CD4-positive, alpha-beta T cell treated with Interleukin-17A for 1 hour (primary cell): Measurements from ENCODE around the gene KCNN3.
A peak's percentile ranks its signal among the peaks of the same experiment; 100 is the strongest.

Experiments used
- DNase-seq: peaks from one replicate; pipeline ENCODE4 v3.0.0-alpha.2; 2020

Gene KCNN3

DNA sequence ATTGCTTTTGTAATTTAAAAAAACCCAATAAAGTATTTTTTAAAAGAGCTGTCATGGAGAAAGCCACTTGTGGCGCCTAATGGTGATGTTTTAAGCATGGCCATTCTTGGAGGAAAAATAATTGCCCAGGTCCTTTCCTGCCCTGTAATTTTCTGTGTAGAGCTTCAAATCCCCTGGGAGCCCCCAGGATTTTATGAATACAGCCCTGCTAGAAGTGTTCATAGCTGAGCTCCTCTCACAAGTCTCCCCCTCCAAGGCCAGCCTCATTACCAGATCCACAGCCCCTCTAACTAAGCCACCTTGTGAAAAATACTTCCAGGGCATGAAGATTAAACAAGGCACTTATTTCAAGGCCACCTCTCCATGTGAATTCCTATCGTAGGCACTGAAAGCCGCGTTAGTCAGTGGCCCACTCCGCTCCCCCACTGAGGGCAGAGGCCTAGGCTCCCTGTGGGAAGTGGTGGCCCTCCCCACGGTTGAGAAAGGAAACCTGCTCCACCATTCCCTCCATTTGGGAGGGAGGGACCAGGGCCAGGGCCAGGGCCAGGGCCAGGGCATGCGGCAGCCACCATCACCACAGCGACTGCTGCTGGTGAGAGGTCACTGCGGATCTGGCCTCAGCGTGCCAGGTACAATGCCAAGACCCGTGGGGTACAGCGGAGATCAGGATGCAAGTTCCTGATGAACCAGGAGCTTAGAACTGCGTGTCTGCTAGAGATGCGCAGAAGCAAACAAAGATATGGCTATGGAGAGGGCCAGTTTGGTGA is 83.1 kb downstream of the KCNN3 start:
- no peak for DNase-seq

DNA sequence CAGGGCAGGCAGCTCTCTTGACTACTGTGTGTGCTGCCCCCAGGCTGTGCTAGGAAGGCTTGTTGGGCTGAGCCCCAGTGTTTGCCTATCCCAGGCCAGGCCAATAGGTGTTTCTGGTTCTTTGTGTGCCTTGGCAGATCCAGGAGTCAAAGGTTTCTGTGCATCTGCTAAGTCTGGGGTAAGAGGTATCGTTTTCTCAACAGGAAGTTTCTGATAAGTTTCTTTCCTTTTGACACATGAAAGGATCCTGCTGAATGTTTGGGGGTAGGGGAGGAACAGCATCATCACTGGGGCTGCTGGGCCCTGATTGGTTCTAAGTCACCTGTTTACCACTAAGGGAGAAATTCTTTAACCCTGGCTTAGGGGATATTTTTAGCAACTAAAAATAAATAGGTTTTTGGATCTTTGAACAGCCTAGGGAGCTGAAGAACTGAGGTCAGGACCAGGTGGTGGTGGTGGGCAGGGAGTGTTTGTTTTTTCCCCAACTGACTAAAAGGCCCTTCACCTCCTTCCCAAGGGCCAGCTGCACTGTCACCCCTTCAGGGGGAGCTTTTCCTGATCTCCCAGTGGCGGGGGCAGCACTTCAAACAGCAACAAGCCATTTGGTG is 85.1 kb downstream of the KCNN3 start:
- peak; percentile 78 for DNase-seq

DNA sequence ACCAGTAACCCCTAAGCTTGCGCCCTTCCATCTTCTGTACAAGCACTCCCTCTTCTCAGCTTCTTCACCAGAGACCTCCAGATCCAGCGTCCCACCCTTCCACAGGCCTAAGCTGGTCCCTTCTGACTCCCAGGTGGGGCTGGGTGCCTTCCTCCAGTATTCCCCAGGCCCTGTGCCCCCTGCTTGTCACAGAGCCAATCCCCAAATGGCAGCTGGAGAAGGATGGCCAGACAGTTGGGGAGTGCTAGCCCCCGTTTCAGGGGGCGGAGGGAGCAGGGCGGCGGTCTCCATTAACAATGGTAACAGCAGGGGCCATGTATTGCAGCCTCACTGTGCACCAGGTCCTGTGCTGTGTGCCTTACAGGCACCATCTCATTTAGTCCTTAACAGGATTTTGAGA is 85.7 kb downstream of the KCNN3 start:
- no peak for DNase-seq

DNA sequence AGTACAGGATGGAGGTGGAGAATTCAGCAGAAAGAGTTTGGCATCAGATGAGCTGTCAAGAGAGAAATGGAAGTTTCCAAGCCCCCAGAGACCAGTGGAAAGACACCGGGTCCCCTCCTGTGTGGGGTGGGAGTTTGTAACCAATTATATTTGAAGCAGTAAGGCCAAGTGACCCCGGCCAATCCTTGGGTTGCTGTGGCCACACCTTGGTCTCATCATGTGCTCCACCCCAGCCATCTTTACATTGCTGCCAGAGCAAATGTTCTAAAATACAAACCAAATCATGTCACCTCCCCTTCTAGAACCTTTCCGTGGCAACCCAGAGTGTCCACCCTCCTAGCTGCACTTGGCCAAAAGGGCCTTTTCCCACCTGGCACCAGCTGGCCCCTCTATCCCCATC is 86.1 kb downstream of the KCNN3 start:
- DNase-seq, result no peak

DNA sequence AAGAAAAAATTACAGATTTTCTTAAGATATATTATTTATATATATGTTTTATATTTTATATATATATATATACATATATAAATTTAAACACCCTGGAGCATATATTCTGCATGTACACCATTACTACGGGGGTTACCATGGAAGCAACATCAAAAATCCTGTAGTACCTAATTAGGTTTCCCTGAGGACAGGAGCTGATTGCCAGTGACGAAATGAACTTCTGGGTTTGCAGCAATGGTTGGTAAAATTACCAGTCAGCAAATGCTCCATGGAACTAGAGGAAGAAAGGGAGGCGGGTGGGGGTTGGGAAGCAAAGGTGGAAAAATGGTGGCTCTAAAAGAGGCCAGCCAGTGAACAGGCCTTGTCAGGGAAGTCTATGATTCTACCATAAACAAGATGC is 89.5 kb downstream of the KCNN3 start:
- DNase-seq, result no peak

DNA sequence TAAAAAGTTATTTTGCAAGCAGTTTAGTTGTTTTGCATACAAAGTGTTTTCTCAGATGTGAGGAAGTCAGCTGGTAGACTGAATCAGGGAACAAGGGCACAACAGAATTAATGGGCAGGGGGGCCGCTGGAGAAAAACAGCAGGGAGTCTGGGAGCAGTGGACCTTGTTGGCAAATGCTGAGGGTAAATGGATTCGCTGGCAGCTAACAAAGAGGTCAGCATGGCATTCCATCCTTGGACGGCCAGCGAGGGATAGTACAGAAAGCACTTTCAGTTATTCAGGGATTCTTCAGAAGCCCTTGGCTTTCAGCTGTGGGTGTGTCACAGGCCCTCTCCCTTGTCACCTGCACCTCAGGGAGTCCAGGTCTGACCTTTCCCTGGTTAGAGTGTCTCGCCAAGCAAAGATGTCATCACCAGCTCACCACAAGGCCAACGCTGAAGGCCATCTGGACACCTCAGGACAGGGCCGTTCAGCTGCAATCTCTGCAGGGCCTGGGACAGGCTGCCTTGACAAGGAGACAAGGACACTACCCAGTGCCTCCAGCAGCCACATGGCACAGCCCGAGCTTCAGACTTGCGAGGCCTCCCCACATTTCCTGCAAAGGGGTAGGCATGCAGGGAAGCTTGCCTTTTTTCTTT is 90.4 kb downstream of the KCNN3 start:
- DNase-seq, result no peak

DNA sequence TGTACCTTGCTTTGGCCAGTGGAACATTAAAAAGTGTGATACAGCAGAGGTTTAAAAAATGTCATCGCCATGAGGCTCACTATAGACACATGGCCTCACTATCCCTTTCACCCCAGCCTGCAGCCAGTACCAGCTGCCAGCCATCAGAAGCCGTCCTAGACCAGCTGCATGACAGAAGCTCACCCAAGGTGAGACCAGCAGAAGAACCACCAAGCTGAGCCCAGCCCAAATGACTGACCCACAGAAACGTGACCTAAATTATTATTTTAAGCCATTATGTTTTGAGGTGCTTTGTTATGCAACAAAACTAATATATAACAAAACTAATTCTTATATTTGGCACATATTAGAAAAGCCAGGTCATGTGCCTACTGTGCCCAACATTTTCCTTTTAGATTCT is 91.1 kb downstream of the KCNN3 start:
- no peak for DNase-seq

DNA sequence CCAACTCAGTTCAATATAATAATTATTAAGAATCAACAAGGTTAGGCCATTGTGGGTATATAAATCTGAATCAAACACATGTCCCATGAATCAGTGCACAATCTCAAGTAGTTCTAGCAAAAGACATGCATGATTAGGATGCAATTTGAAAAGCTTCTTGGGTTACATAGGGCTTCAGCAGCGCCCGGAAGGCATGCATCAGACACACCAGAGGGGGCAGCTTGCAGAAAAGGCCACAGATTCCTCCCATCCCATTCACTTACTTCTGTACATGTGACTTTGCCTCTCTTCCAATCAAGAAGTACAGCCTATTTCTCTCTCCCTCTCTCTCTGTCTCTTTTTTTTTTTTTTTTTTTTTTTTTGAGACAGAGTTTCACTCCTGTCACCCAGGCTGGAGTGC is 91.8 kb downstream of the KCNN3 start:
- no peak for DNase-seq

DNA sequence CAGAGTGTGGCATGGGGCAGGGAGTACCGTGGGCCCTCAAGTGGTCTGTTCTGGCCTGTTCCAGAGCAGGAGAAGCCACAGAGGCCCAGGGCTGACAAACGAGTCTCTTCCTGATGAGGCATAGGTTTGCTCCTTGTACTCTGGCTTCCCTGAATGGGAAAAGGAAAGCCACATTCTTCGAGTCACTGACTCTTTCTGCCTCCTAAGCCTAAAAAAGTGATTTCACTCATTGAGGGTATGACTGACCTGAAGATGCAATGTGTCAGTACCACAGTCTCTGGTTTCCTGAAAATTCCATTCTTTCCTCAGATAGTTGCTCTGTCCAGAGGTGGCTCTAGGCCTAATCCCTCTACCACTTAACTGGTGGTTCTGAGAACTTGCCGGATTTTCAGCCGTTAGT is 92.3 kb downstream of the KCNN3 start:
- no peak for DNase-seq

DNA sequence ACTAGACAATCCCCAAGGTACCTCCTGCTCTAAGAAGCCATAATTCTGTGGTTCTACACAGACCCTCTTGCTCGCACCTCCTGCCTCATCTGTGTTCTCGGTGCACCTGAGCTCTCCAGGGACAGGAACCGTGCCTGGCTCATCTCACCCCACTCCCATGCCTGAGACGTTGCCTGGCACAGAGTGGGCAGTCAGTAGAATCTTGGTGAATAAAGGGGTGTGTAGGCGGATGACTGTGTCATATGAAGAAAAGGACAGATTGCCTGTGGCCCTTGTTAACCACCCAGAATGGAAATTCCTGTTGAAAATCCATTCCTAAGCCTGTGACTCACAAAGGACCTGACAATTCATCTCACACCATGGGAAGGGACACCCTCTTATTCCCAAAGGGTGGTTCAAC is 92.9 kb downstream of the KCNN3 start:
- DNase-seq, result no peak

DNA sequence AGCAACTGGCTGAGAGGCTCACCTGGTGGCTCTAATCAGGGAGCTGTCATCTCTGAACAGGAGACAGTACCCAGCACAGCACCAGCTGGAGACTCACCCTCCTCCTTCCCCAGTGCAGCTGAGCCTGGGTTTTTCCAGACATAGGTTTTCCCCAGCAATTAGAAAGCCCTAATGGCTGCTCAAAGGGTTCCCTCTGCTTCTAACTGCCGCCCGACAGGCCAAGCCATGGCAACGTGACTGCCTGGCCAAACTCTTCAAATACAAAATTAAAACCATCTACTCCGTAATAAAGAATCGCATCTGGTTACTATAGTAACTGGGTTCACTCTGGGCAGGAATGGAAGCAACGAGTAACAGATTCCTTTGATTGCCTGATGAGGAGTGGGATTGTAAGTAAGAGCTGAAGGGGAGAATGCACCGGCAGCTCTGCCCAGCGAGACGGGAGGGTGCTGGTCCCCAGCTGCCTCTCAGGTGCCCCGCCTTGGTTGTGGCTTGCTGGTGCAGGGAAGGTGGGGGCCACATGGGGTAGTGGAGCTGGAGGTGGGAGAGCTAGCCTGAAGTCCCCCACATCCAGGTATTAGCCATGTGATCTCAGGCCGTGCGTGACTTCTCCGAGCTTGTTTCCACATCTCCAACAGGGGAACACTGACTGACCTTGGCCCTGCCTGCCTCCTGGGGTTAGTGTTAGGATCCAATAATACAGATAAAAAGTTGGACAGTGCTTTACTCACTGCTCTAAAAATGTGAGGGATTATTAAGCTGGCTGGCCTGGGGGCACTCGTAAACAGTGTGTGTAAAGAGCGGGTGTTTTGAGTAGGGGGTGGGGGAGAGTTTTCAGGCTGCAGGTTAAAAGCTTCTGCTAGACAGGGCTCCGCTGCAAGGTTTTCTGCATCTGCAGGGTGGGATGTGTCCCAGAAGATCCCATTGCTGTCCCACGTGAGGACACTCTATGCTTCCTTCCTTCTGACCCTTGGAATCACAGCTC is 94.2 kb downstream of the KCNN3 start:
- no peak for DNase-seq

DNA sequence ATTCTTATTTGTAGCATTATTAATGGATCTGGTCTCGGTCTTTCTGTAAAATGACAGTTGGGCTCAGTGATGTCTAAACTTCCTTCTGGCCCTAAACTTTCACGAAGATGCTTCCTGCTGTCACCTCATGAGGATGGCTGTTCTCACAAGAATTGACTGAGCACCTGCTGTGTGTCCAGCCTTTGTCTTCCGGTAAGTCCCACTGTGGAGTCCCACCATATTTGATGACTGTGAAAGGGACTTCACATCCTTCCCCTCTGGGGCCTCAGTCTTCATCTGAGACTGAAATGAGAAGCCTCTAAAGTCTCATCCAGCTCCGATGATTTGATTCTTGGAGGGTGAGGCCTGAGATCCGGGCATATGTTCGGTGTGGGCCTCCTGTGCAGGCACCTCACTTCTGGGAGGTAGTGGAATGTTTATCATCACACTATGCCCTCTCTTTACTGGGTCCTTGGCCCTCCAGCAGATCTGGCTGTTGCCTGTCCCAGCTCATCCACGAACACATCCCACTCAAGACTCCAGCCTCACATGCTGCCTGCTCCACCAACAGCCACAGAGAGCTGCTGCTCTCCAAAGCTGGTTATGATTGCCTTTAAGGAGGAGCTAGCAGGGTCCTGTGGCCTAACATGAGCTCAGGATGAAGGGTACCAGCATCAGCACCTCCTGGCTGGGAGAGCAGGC is 95.8 kb downstream of the KCNN3 start:
- DNase-seq, result no peak

DNA sequence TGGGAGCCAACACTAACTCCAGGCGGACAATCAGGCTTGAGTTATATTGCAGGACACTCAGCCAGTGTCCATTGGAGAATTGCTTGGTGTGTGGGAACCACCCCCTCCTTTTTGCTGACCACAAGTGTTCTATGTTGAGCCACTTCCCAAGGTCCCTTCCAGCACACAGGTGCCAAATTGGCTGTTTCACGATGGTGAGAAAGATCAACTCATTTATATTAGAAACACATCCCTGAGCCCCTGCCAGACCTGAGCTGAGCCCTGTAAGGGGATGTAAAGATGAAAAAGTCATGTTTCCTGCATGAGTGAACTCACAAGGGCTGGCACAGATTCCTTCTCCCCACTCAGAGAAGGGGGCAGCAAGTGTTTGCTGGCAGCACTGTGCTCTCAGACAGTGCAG is 96.5 kb downstream of the KCNN3 start:
- no peak for DNase-seq

DNA sequence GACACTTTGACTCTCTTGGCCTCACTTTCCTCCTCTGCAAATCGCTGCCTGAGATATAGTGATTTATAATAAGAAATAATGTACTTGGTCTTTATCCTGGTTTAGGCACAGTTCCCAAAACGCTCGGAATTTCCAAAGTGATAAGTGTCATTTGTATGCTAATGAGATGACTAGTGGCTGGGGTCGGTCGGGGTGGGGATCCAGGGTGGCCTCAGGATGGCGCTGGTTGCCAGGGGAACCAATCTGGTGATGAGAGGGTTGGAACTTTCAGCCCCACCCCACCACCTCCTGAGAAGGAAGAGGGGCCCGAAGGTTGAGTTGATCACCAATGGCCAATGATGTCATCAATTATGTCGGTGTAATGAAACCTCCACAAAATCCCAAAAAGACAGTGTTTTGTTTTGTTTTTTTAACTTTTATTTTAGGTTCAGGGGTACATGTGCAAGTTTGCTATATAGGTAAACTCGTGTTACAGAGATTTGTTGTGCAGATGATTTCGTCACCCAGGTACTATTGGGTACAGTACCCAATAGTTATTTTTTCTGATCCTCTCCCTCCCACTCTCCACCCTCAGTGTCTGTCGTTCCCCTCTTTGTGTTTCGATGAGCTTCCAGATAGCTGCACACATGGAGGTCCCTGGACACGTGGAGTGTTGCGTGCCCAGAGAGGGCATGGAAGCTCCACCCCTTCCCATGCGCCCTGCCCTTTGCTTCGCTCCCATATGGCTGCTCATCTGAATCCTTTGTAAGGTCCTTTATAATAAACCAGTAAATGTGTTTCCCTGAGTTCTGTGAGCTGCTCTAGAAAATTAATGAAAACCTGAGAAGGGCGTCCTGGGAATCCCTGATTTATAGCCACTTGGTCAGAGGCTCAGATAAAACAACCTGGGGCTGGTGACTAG is 97.2 kb downstream of the KCNN3 start:
- DNase-seq, result peak; percentile 26

DNA sequence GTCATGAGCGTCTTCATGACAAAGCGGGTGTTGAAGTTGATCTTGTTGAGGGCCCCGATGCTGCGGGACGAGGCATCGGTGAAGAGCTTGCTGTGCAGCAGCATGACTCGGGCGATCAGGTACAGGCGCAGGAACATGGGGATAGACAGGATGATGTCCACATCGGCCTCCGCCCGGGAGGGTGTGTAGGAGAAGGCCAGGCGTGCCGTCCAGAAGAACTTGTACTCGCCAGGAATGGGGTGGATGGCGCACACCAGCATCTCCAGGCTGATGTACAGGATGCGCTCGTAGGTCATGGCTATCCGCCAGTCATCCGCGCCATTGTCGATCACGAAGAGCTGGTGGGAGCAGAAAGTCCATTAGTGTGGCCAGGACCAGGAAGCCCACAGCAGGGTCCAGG is 98.0 kb downstream of the KCNN3 start:
- no peak for DNase-seq

DNA sequence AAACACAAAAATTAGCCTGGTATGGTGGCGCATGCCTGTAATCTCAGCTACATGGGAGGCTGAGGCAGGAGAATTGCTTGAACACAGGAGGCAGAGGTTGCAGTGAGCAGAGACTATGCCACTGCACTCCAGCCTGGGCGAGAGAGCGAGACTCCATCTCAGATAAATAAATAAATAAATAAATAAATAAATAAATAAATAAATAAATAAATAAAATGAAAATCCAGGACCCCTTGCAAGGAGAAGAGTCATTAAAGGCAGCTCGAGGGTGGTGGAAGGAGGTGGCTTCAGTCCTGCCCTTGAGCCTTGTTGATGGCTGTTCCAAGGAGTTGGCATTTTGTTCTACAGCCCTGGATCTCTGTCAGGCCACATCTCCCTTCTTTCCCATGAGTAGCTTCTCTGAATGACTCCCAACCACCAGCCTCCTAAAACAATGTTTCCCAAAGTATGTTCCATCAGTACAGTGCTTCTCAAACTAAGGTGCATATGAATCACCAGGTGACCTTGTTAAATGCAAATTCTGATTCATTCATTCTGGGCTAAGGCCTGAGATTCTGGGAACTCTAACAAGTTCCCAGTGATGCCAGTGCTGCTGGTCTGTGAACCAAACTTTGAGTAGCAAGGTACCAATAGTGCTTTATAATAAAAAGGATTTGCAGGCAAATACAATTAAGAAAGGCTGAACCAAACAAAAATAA is 99.0 kb downstream of the KCNN3 start:
- DNase-seq, result no peak

DNA sequence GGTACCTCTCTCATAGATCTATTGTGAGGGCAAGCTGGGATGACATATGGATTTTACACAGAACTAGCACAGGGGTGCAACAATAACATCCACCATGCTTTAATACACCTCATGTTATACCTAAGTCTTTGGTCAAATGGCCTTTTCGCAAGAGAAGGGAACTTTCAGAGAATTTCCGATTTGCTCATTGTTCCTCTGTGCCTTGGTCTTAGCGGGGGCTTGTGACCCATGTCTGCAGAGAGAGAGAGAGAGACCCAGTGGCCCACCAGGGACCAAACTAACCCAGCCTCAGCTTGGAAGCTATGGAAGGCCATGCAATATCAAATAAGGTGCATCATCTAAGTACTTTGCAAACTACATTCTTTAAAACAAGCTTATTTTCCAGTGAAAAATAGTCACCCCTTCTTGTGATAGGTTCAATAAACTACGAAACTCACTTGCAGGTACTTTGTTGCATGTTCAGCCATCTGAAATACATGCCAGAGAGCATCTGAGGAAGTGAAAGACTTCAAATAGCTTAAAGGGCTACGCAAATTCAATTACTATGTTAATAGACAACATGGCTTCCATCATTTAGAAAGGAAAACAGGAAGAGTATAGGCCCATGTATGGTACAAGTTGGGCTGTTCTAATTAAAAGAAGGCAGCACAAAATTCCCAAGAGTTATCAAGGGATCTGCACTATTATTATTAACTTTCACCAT is 100.7 kb downstream of the KCNN3 start:
- no peak for DNase-seq

DNA sequence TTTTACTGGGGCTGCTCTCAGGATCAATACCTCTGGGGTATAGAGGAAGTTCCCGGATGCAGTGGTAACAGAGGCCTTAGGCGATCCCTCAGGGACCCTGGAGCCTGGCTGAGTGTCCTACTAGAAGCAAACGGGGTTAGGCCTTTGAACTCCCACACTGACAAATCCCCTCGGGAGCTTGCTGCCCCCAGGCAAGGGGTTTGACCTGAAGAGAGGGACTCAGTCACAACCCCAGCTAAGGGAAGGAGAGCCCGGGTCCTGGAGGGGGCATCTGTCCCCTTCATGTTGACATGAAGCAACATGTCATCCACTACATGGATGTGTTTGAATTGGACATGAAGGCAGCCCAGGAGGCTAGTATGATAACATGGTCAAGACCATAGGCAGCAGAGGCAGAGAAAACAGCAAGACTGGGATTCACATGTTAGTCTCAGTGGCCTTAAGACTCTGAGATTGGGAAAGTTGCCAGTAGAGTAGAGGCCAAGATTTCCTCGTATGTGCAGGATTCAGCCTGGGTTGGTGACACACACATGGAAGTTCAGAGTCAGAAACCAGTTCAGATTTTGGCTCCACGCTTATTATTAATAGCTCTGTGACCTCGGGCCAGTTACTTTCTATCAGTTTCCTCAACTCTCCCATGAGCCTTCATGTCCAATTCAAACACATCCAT is 101.5 kb downstream of the KCNN3 start:
- DNase-seq, result no peak
